Natural killer cell (primary cell): ENCODE data around the gene PCGF2. TPM values are rescaled to one million over a fixed set of nuclear protein-coding genes. Genes with fewer than 3 reads are reported as not detected.

Experiments
- ATAC-seq, 3 donors: fragments of 150-1000 bp in 2 of 3; fragments of 200-7000 bp in 1 of 3; cut with Tn5 transposase; 1 replicate in 1 of 3; 2 replicates in 2 of 3; pipeline ENCODE4 v1.10.0; 2021; ENCODE audit warnings: mild to moderate bottlenecking in 2 of 3, moderate library complexity in 2 of 3
- DNase-seq, 2 donors: peaks; one replicate each; pipeline versions ENCODE4 v3.0.0 to v3.0.0-alpha.2; 2013 to 2021; ENCODE audit warnings: mixed read lengths in 1 of 2
- H3K27ac ChIP-seq: one replicate; pipeline ENCODE4 v1.5.1; 2013; ENCODE audit warnings: mild to moderate bottlenecking, low read length
- H3K27me3 ChIP-seq: one replicate; pipeline ENCODE4 v1.6.1; 2013; ENCODE audit warnings: low read length; ENCODE audit not compliant: control insufficient read depth, insufficient read depth
- H3K36me3 ChIP-seq: one replicate; pipeline ENCODE4 v1.6.1; 2013; ENCODE audit warnings: low read length; ENCODE audit not compliant: control insufficient read depth, insufficient read depth
- H3K4me1 ChIP-seq: one replicate; pipeline ENCODE4 v1.6.1; 2013; ENCODE audit warnings: low read length; ENCODE audit not compliant: control insufficient read depth, insufficient read depth
- H3K4me3 ChIP-seq: one replicate; pipeline ENCODE4 v1.5.1; 2013; ENCODE audit warnings: low read length
- H3K9me3 ChIP-seq: one replicate; pipeline ENCODE4 v1.6.1; 2013; ENCODE audit warnings: low read length; ENCODE audit not compliant: control insufficient read depth, insufficient read depth
- H3K27ac Mint-ChIP-seq, 2 donors: one replicate each; pipeline ENCODE4 v1.8.0; 2022; ENCODE audit warnings: mild to moderate bottlenecking in 2 of 2, mixed read lengths in 2 of 2, moderate library complexity in 1 of 2
- H3K27me3 Mint-ChIP-seq, 2 donors: one replicate each; pipeline ENCODE4 v1.8.0; 2022; ENCODE audit warnings: low read depth in 2 of 2, mixed read lengths in 2 of 2
- H3K36me3 Mint-ChIP-seq: one replicate; pipeline ENCODE4 v1.8.0; 2022; ENCODE audit warnings: mixed read lengths
- H3K4me1 Mint-ChIP-seq, 2 donors: one replicate each; pipeline ENCODE4 v1.8.0; 2022; ENCODE audit warnings: mixed read lengths in 2 of 2
- H3K4me3 Mint-ChIP-seq: one replicate; pipeline ENCODE4 v1.8.0; 2022; ENCODE audit warnings: mild to moderate bottlenecking, moderate library complexity, mixed read lengths
- H3K9me3 Mint-ChIP-seq, 2 donors: one replicate each; pipeline ENCODE4 v1.8.0; 2022; ENCODE audit warnings: mixed read lengths in 2 of 2
- WGBS: methylation state at CpG from one replicate; pipeline ENCODE4 v1.1.7; 2013; ENCODE audit warnings: missing lambda C conversion rate; ENCODE audit not compliant: insufficient coverage; 5-methylcytosine and 5-hydroxymethylcytosine counted together
- intact Hi-C: fragments of 100-400 bp; cut with micrococcal nuclease; formaldehyde crosslinking; loops from one replicate; pipeline ENCODE4 v1.14.2; 2022
- total RNA-seq, 4 donors: library from RNA; stranded (reverse); fragments of 120-200 nt in 1 of 4; gene quantifications; one replicate each; pipeline versions ENCODE4 v1.2.3 to v1.2.4, GENCODE V29; 2013 to 2022
- TF ChIP-seq, protein P1 (sequence below): fragments of 200-600 bp; IDR thresholded peaks from one replicate; pipeline ENCODE4 v1.8.0; 2022; ENCODE audit warnings: antibody characterized with exemption

PCGF2 gene
- total RNA-seq, 3 donors from 2014 or later (not counting 1 experiment from before 2014, with no cell fraction given): 0.12 TPM; not detected in 2

DNA sequence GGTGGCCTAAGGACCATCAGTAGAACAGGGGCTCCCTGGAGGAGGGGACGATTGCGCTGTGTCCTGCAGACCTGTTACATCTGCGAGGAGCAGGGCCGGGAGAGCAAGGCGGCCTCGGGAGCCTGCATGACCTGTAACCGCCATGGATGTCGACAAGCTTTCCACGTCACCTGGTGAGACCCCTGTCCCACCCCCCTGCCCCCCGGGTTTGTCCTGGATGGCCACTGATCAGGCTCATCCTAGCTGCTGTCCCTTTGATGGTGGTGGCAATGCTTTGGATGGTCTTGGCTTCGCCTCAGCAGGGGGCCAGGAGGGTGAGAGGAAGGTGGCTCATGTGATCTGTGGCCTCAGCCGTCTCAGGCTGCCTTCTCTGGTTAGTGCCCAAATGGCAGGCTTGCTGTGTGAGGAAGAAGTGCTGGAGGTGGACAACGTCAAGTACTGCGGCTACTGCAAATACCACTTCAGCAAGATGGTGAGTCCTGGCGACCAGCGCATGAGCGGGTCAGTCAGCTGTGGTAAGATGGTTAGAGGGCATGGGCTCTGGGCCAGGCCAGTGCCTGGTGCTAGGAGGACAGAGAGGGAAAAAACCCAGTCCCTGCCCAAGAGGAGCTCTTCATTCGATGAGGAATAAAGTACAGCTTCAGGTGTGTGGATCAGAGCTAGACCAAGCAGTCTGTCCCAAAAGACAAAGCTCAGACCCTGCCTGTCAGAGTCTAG, 38.9 kb downstream of the PCGF2 start:
- Mint-ChIP-seq H3K27ac (peak overlapping the region; percentile 73), H3K4me3 (no peak overlapping the region), H3K36me3 (peaks cover 8% of the 10 kb centered on the region), H3K4me1 (peaks cover 61 to 73% of the 10 kb centered on the region in 2 donors), H3K27me3 (no peaks in the 10 kb centered on the region), H3K9me3 (no peaks in the 10 kb centered on the region)
- ATAC-seq (no peak), DNase-seq (no peak)
- peaks cover 64% of the 10 kb centered on the region for H3K36me3 ChIP-seq
- H3K4me1 ChIP-seq: peaks cover 64% of the 10 kb centered on the region
- H3K27me3 ChIP-seq: no peaks in the 10 kb centered on the region
- H3K27ac ChIP-seq: no peak overlapping the region
- TF ChIP-seq, protein P1, sequence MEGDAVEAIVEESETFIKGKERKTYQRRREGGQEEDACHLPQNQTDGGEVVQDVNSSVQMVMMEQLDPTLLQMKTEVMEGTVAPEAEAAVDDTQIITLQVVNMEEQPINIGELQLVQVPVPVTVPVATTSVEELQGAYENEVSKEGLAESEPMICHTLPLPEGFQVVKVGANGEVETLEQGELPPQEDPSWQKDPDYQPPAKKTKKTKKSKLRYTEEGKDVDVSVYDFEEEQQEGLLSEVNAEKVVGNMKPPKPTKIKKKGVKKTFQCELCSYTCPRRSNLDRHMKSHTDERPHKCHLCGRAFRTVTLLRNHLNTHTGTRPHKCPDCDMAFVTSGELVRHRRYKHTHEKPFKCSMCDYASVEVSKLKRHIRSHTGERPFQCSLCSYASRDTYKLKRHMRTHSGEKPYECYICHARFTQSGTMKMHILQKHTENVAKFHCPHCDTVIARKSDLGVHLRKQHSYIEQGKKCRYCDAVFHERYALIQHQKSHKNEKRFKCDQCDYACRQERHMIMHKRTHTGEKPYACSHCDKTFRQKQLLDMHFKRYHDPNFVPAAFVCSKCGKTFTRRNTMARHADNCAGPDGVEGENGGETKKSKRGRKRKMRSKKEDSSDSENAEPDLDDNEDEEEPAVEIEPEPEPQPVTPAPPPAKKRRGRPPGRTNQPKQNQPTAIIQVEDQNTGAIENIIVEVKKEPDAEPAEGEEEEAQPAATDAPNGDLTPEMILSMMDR: no peak
- intact Hi-C loops: loop anchor here (10.0 kb wide), 1 partner anchor 46 kb away; the partner anchor contains the start of gene PSMB3
- H3K9me3 ChIP-seq: no peaks in the 10 kb centered on the region
- no peak overlapping the region for H3K4me3 ChIP-seq
- WGBS: 93% methylated on average over 18 of the region's 18 CpGs

DNA sequence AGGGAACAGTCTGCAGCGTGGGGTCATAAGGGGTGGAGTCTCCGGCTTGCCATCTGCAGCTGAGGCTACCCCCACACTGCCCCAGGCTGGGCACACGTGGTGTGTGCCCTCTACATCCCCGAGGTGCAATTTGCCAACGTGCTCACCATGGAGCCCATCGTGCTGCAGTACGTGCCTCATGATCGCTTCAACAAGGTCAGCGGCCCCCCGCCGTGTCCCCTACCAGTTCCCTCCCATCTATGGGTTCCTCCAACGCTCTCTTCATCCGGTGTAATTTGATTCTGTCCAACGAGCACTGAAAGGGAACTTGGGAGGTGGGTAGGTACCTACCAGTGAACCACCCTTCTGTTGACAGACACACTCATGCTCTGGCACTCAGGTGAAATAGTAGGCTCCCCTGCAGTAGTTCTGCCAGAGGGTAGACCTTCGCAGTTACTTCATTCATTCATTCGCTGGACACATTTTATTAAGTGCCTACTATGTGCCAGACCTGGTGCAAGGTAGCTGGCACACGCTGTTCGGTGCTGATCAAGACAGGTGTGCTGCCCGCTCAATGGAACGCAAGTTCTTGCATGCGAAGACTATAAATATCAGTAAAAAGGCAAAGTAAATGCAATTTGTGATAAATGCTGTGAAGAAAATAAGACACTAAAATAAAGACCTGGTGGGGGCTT, 40.3 kb downstream of the PCGF2 start:
- Mint-ChIP-seq H3K27me3 (no peaks in the 10 kb centered on the region), H3K9me3 (no peaks in the 10 kb centered on the region), H3K4me3 (peak overlapping the region; percentile 98), H3K27ac (peak overlapping the region; percentile 88 to 100), H3K36me3 (peaks cover 8% of the 10 kb centered on the region), H3K4me1 (peaks cover 69 to 87% of the 10 kb centered on the region in 2 donors)
- intact Hi-C loops: loop anchor here (10.0 kb wide), 1 partner anchor 47 kb away; the partner anchor contains the start of gene PSMB3
- 92% methylated on average over 20 of the region's 21 CpGs for WGBS
- TF ChIP-seq, protein P1: no peak
- no peak for DNase-seq
- Histone ChIP-seq H3K4me3 (no peak overlapping the region), H3K27ac (no peak overlapping the region), H3K9me3 (no peaks in the 10 kb centered on the region), H3K36me3 (peaks cover 50% of the 10 kb centered on the region), H3K27me3 (no peaks in the 10 kb centered on the region), H3K4me1 (peaks cover 78% of the 10 kb centered on the region)
- no peak for ATAC-seq

DNA sequence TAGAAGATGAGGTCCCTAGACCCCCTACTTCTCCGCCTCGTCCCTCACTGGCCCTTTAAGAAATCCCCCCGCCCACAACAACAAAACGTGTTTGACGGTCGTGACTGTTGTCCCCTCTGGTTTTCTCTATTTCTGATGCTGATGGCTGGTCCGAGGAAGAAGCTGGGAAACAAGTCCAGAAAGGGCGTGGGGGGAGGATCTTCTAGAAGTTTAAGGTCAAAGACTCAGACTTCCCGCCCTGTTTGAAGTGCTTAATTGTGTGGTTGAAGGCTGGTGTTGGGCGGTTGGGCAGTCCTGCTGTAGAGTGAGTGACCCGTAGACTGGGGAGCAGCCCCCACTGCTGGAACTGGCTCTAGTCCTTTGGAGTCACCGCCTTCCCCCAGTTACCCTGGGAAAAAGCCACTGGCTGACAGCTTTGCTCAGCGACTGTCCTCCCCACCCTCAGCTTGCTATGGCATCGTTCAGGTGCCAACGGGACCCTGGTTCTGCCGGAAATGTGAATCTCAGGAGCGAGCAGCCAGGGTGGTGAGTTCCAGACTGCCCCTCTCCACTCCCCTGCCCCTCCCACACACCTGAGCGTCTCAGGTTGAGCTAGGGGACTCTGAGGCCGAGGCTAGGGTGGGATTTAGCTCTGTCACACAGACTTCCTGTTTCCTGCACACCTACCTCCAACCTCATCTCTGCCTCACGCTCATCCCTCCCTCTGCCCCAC, 41.5 kb downstream of the PCGF2 start:
- H3K27me3 Mint-ChIP-seq: no peaks in the 10 kb centered on the region
- intact Hi-C loops: loop anchor here (10.0 kb wide), 1 partner anchor 48 kb away; the partner anchor contains the start of gene PSMB3
- no peak for ATAC-seq

More for the DNA sequence above, 41.5 kb downstream of the PCGF2 start:
- Histone ChIP-seq H3K27me3 (no peaks in the 10 kb centered on the region), H3K4me3 (peak overlapping the region; percentile 74), H3K36me3 (peaks cover 38% of the 10 kb centered on the region), H3K27ac (peak overlapping the region; percentile 49), H3K4me1 (peaks cover 76% of the 10 kb centered on the region), H3K9me3 (no peaks in the 10 kb centered on the region)
- H3K4me3 Mint-ChIP-seq: peak overlapping the region; percentile 98
- no peaks in the 10 kb centered on the region for H3K9me3 Mint-ChIP-seq
- H3K27ac Mint-ChIP-seq: peak overlapping the region; percentile 88 to 100
- H3K4me1 Mint-ChIP-seq: peaks cover 67 to 87% of the 10 kb centered on the region in 2 donors
- H3K36me3 Mint-ChIP-seq: peaks cover 8% of the 10 kb centered on the region
- peak in 1 of 2 donors; percentile 67 for DNase-seq
- TF ChIP-seq, protein P1: no peak
- WGBS: 12% methylated on average over 19 of the region's 20 CpGs
